Measurements from ENCODE around the gene LRP1. TPM values are rescaled to one million over a fixed set of nuclear protein-coding genes. Genes with fewer than 3 reads are reported as not detected.
A peak's percentile ranks its signal among the peaks of the same experiment; 100 is the strongest.

Gene LRP1
- total and polyA plus RNA-seq, 5 experiments from 2014 or later = 0.51 to 6.0 (median 2.7) TPM; not detected in 1

GRCh38 chr12:57131896-57132744 is 3.8 kb downstream of the LRP1 start:
- peaks cover 0 to 1% (median 0%) of the 10 kb centered on the region in 5 donors for H3K27me3 Mint-ChIP-seq
- no peaks in the 10 kb centered on the region for H3K9me3 Mint-ChIP-seq
- POLR2A ChIA-PET = interaction anchor here (0.5 to 0.6 kb wide), 2 partner anchors 20 to 195 kb away, joined by 3 to 5 read pairs; no protein-coding TSS in a partner anchor
- peaks cover 2 to 25% (median 10%) of the 10 kb centered on the region in 4 donors for H3K4me1 Mint-ChIP-seq
- peak in 1 of 10 donors; percentile 52 for DNase-seq
- peak overlapping the region in 2 of 10 donors; percentile 4 to 67 for H3K4me3 Mint-ChIP-seq
- ATAC-seq = no peak
- no peaks in the 10 kb centered on the region for H3K36me3 Mint-ChIP-seq
- peak overlapping the region in 4 of 10 donors; percentile 15 to 52 (median 36) for H3K27ac Mint-ChIP-seq

DNA sequence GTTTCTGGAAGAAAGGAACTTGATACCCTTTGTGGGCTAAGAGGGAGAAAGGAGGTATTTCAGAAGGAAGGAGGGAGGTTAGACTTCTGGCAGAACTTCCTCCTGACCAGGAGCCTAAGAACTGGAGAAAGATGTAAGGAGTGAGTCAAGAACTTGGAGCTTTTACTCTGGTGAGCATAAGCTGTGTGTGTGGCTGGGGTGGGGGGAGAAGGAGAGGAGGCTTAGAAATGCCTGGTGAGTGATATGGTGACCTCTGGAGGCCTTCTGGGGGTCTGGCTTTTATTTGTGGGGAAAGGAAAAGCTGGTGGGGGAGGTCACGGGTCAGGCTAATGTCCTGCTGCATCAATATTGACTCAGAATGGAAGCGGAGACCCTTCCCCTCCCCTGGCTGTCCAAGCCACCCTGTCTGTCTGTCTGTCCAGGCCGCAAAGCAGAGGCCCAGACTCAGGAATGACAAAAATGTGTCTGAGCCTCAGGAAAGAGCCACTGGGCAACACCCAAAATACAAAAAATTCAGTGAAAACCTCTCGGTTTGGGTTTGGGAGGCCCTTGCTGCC is 4.8 kb downstream of the LRP1 start:
- DNase-seq (peak in 1 of 10 donors; percentile 15), ATAC-seq (no peak)
- H3K4me3 Mint-ChIP-seq = no peak overlapping the region
- POLR2A ChIA-PET = interaction anchor here (0.6 kb wide), 1 partner anchor 194 kb away, joined by 5 read pairs; no protein-coding TSS in a partner anchor
- no peak overlapping the region for H3K27ac Mint-ChIP-seq
- H3K36me3 Mint-ChIP-seq = no peaks in the 10 kb centered on the region
- H3K4me1 Mint-ChIP-seq = peaks cover 0 to 22% (median 8%) of the 10 kb centered on the region in 4 donors
- H3K27me3 Mint-ChIP-seq = peaks cover 0 to 1% (median 0%) of the 10 kb centered on the region in 5 donors
- H3K9me3 Mint-ChIP-seq = no peaks in the 10 kb centered on the region

DNA sequence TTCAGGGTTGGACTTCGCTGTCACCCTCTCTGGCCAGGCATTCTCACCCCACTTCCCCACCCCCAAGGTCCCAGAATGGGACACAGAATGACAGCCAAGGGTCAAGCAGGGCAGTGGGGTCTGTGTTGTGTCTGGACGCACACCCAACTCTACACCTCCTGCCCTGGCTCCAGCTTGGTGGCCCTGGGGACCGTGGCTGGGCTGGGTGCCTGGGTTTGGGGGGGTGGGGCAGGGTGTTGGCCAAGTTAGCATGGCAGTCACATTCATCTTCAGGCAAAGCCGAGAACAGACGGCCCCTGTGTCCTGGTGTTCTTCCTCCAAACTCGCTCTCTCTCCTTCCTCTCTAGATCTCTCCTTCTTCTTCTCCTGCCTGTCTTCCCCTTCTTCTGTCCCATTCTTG is 5.6 kb downstream of the LRP1 start:
- Mint-ChIP-seq H3K27me3 (peaks cover 0 to 1% (median 0%) of the 10 kb centered on the region in 5 donors), H3K36me3 (no peaks in the 10 kb centered on the region), H3K4me3 (no peak overlapping the region), H3K27ac (no peak overlapping the region), H3K4me1 (peaks cover 0 to 22% (median 7%) of the 10 kb centered on the region in 4 donors), H3K9me3 (no peaks in the 10 kb centered on the region)
- POLR2A ChIA-PET = no interaction called here
- DNase-seq (peak in 1 of 10 donors; percentile 38), ATAC-seq (no peak)

GRCh38 chr12:57134949-57135348 is 6.7 kb downstream of the LRP1 start:
- no peak overlapping the region for H3K27ac Mint-ChIP-seq
- H3K36me3 Mint-ChIP-seq = no peaks in the 10 kb centered on the region
- peaks cover 0 to 1% (median 0%) of the 10 kb centered on the region in 5 donors for H3K27me3 Mint-ChIP-seq
- ATAC-seq = no peak
- no peaks in the 10 kb centered on the region for H3K9me3 Mint-ChIP-seq
- no peak overlapping the region for H3K4me3 Mint-ChIP-seq
- peaks cover 0 to 18% (median 5%) of the 10 kb centered on the region in 4 donors for H3K4me1 Mint-ChIP-seq
- no peak for DNase-seq
- POLR2A ChIA-PET = interaction anchor here (0.6 kb wide), 2 partner anchors 103 to 508 kb away, joined by 3 to 4 read pairs; no protein-coding TSS in a partner anchor

GRCh38 chr12:57135527-57136326 is 7.4 kb downstream of the LRP1 start:
- Mint-ChIP-seq H3K36me3 (no peaks in the 10 kb centered on the region), H3K4me1 (peaks cover 0 to 16% (median 5%) of the 10 kb centered on the region in 4 donors), H3K27me3 (peaks cover 0 to 1% (median 0%) of the 10 kb centered on the region in 5 donors), H3K9me3 (no peaks in the 10 kb centered on the region), H3K4me3 (no peak overlapping the region), H3K27ac (no peak overlapping the region)
- DNase-seq (peak in 1 of 10 donors; percentile 54), ATAC-seq (no peak)
- POLR2A ChIA-PET = interaction anchor here (0.6 kb wide), 2 partner anchors 104 to 508 kb away, joined by 3 to 4 read pairs; no protein-coding TSS in a partner anchor

DNA sequence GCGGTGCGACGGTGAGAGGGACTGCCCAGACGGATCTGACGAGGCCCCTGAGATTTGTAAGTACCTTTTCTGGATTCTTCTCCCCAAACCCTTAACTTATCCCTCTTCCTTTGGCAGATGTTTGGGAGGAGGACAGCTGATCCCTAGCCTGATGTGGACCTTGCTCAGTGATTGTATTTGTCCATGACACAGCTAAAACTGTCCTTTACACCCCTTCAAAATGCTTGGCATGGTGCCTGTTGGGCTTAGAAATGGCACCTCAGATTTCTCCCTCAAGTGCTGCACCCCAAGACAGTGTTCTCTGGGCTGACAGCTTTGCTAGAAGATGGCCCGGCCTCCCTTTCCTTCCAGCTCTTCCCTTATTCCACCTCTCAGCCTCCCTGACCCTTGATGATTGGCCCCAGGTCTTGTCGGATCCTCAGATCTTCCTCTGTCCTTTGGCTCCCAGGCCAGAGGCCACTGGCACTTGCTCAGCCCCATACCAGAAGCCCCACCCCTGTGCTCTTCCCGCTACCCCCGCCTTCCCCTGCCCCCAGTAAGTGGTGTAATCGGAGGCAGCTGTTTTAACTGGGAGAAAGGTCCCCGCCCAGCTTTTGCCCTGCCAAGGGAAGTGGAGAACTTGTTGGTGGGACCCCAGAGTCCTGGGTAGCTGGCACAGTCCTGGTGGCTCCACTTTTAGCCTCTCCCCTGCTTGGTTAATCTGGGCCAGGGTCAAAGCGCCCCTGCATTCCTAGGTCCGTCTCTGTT is 10.4 kb downstream of the LRP1 start:
- Mint-ChIP-seq H3K27ac (no peak overlapping the region), H3K9me3 (no peaks in the 10 kb centered on the region), H3K27me3 (peaks cover 0 to under 1% (median 0%) of the 10 kb centered on the region in 5 donors), H3K36me3 (no peaks in the 10 kb centered on the region), H3K4me3 (peak overlapping the region in 1 of 10 donors; percentile 56), H3K4me1 (peaks cover 7 to 20% (median 15%) of the 10 kb centered on the region in 4 donors)
- no peak for ATAC-seq
- peak in 1 of 10 donors; percentile 35 for DNase-seq
- POLR2A ChIA-PET = no interaction called here

- Mint-ChIP-seq H3K9me3 (no peaks in the 10 kb centered on the region), H3K27me3 (no peaks in the 10 kb centered on the region), H3K36me3 (no peaks in the 10 kb centered on the region), H3K4me1 (peaks cover 9 to 26% (median 16%) of the 10 kb centered on the region in 4 donors), H3K4me3 (no peak overlapping the region), H3K27ac (peak overlapping the region in 1 of 10 donors; percentile 4)
- ATAC-seq (no peak), DNase-seq (no peak)
- POLR2A ChIA-PET = no interaction called here
These were observed 11.7 kb downstream of the LRP1 start for GRCh38 chr12:57139796-57140649.

- H3K4me3 Mint-ChIP-seq = no peak overlapping the region
- peak in 1 of 10 donors; percentile 52 for DNase-seq
- H3K27ac Mint-ChIP-seq = no peak overlapping the region
- H3K36me3 Mint-ChIP-seq = no peaks in the 10 kb centered on the region
- H3K9me3 Mint-ChIP-seq = no peaks in the 10 kb centered on the region
- POLR2A ChIA-PET = no interaction called here
- H3K4me1 Mint-ChIP-seq = peaks cover 9 to 26% (median 16%) of the 10 kb centered on the region in 4 donors
- no peaks in the 10 kb centered on the region for H3K27me3 Mint-ChIP-seq
- no peak for ATAC-seq
These were observed 13.0 kb downstream of the LRP1 start for GRCh38 chr12:57141249-57141648.

DNA sequence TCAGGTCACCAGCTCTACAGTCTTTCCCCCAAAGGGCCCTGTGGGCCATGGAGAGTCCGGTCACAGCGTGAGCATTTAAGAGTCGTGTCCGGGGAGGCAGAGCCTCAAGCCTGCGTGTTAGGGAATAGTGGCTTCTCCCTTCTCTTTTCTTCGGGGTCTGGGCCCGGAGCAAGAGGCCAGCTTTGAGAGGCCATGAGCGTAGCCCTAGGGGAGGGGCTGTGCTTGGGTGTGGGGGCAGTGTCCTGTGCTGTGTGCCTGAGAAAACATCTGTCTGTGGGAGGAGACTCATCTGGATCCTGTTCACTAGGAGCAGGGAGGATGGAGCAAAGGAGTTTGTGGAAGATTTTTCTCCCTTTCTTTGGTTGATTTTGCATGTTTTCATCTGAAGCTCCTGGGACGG is 13.8 kb downstream of the LRP1 start:
- Mint-ChIP-seq H3K4me3 (peak overlapping the region in 2 of 10 donors; percentile 12 to 14), H3K4me1 (peaks cover 9 to 26% (median 16%) of the 10 kb centered on the region in 4 donors), H3K9me3 (no peaks in the 10 kb centered on the region), H3K27me3 (no peaks in the 10 kb centered on the region), H3K27ac (peak overlapping the region in 1 of 10 donors; percentile 66), H3K36me3 (no peaks in the 10 kb centered on the region)
- ATAC-seq (no peak), DNase-seq (peak in 1 of 10 donors; percentile 4)
- POLR2A ChIA-PET = no interaction called here

GRCh38 chr12:57142727-57143126 is 14.4 kb downstream of the LRP1 start:
- Mint-ChIP-seq H3K9me3 (no peaks in the 10 kb centered on the region), H3K36me3 (no peaks in the 10 kb centered on the region)

DNA sequence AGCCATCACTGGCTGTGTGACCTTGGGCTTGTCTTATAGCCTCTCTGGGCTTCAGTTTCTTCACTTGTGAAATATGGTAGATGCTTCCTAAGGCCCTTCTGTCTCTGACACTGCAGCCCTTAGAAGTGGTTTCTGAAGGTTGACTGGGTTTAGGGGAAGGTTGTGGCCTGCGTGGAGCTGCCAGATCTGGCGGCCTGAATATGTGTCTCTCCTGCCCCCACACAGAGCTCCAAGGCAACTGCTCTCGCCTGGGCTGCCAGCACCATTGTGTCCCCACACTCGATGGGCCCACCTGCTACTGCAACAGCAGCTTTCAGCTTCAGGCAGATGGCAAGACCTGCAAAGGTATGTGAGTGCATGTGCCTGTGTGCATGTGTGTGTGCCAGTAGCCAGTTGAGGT is 15.2 kb downstream of the LRP1 start:
- Mint-ChIP-seq H3K4me3 (no peak overlapping the region), H3K36me3 (no peaks in the 10 kb centered on the region), H3K4me1 (peaks cover 9 to 26% (median 17%) of the 10 kb centered on the region in 4 donors), H3K27ac (peak overlapping the region in 6 of 10 donors; percentile 7 to 87 (median 53)), H3K27me3 (no peaks in the 10 kb centered on the region), H3K9me3 (no peaks in the 10 kb centered on the region)
- DNase-seq (peak in 7 of 10 donors; percentile 3 to 49 (median 28)), ATAC-seq (peak; percentile 94 to 98)
- POLR2A ChIA-PET = no interaction called here

More at GRCh38 chr12:57142727-57143126, 14.4 kb downstream of the LRP1 start:
- Mint-ChIP-seq H3K27ac (peak overlapping the region in 2 of 10 donors; percentile 11 to 59), H3K4me3 (peak overlapping the region in 1 of 10 donors; percentile 34), H3K27me3 (no peaks in the 10 kb centered on the region), H3K4me1 (peaks cover 9 to 26% (median 17%) of the 10 kb centered on the region in 4 donors)
- POLR2A ChIA-PET = no interaction called here
- DNase-seq (no peak), ATAC-seq (no peak)

Data from naive thymus-derived CD8-positive, alpha-beta T cell (primary cell).